CD4-positive, alpha-beta T cell treated with Interleukin-4 for 1 hour (primary cell): Measurements from ENCODE around the gene CTPS1.

Source experiments
- DNase-seq, 2 donors: peaks; one replicate each; pipeline ENCODE4 v3.0.0-alpha.2; 2020 to 2022

The CTPS1 gene

GRCh38 chr1:40979241-40980067, at the start of gene CTPS1:
Gene CTPS1 (plus strand): TSS chr1:40979696. CDS start chr1:40983291, 3,595 bp downstream.
- peak; percentile 94 to 96 for DNase-seq

- DNase-seq = no peak
Measured at GRCh38 chr1:40930174-40930964, 49.1 kb upstream of the CTPS1 start.

GRCh38 chr1:40931601-40932000, 47.9 kb upstream of the CTPS1 start:
- DNase-seq = no peak

GRCh38 chr1:40932006-40932405, 47.5 kb upstream of the CTPS1 start:
- DNase-seq = no peak

GRCh38 chr1:40936931-40937339, 42.6 kb upstream of the CTPS1 start:
- DNase-seq = no peak

GRCh38 chr1:40938393-40938792, 41.1 kb upstream of the CTPS1 start:
- DNase-seq = no peak

- no peak for DNase-seq
Measured at GRCh38 chr1:40939320-40940059, 40.0 kb upstream of the CTPS1 start.

GRCh38 chr1:40944326-40944725, 35.2 kb upstream of the CTPS1 start:
- DNase-seq = no peak

- no peak for DNase-seq
Measured at GRCh38 chr1:40944841-40945430, 34.6 kb upstream of the CTPS1 start.

GRCh38 chr1:40945491-40945973, 34.0 kb upstream of the CTPS1 start:
- no peak for DNase-seq

GRCh38 chr1:40948741-40949443, 30.6 kb upstream of the CTPS1 start:
- peak; percentile 48 to 53 for DNase-seq

- DNase-seq = no peak
Measured at GRCh38 chr1:40949563-40949962, 29.9 kb upstream of the CTPS1 start.

GRCh38 chr1:40951943-40952743, 27.4 kb upstream of the CTPS1 start:
- peak; percentile 49 to 58 for DNase-seq

GRCh38 chr1:40952744-40953315, 26.7 kb upstream of the CTPS1 start:
- DNase-seq = no peak

- DNase-seq = no peak
Measured at GRCh38 chr1:40954626-40955025, 24.9 kb upstream of the CTPS1 start.

- DNase-seq = no peak
Measured at GRCh38 chr1:40955266-40955665, 24.2 kb upstream of the CTPS1 start.

GRCh38 chr1:40956407-40956806, 23.1 kb upstream of the CTPS1 start:
- DNase-seq = no peak

- no peak for DNase-seq
Measured at GRCh38 chr1:40958210-40958609, 21.3 kb upstream of the CTPS1 start.

GRCh38 chr1:40965531-40965930, 14.0 kb upstream of the CTPS1 start:
- no peak for DNase-seq

- DNase-seq = no peak
Measured at GRCh38 chr1:40966417-40966816, 13.1 kb upstream of the CTPS1 start.

- DNase-seq = no peak
Measured at GRCh38 chr1:40969445-40969844, 10.1 kb upstream of the CTPS1 start.
